ENCODE results near the gene CD53. TPM values are rescaled to one million over a fixed set of nuclear protein-coding genes. Genes with fewer than 3 reads are reported as not detected.

The CD53 gene
- total and polyA plus RNA-seq, 9 of the 15 experiments (the other 6 are each of a cell fraction or from before 2014, with no cell fraction given) = 63.5 to 220 (median 131) TPM

DNA sequence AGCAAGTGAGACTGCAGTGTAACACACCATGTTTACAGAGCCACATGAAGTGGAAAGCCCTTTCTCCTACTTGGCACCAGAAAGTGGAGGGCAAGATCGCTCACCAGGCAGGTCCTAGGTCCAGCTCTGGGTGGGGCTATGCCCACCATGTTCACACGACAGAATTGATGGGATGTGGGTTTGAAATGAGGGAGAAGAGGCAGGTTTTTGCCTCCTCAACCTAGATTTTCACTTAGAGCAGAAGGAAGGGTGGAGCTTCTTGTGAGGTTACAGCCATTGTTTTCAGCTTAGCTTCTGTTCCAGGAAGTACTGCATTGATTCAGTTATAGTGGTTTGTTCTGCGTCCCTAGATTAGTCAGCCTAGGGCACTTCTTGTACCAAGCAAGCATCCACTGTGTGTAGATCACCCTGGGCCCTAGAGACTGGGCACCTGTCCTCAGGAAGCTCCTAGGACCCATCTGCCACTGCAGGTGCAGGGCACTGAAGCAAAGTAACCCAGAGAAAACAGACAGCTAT lies 2.3 kb downstream of the CD53 start (continued):
- no peak for TF ChIP-seq JUN (IDR thresholded peaks at IDR 0.05; ENCODE audit: borderline replicate concordance, low read depth, low read length)
- TF ChIP-seq JUN (CRISPR knock-in tag; IDR thresholded peaks at IDR 0.05; ENCODE audit: borderline replicate concordance) = no peak
- TF ChIP-seq DIDO1 (tag; IDR thresholded peaks at IDR 0.05; ENCODE audit: low read depth) = no peak
- no peak for TF ChIP-seq NR4A1 (CRISPR knock-in tag; IDR thresholded peaks at IDR 0.05)
- no peak for TF ChIP-seq NR4A1 (tag; IDR thresholded peaks at IDR 0.05)
- TF ChIP-seq PHF21A (IDR thresholded peaks at IDR 0.05; ENCODE audit: borderline replicate concordance, low read depth) = no peak
- no peak for TF ChIP-seq MCM3 (IDR thresholded peaks at IDR 0.05)
- TF ChIP-seq SNRNP70 (optimal IDR thresholded peaks at IDR 0.05; ENCODE audit: low read depth, low read length) = no peak
- no peak for TF ChIP-seq SMAD3 (CRISPR knock-in tag; conservative IDR thresholded peaks at IDR 0.05)
- TF ChIP-seq ZNF121 (CRISPR knock-in tag; conservative IDR thresholded peaks at IDR 0.05) = no peak
- no peak for TF ChIP-seq MED1 (CRISPR knock-in tag; IDR thresholded peaks at IDR 0.05; ENCODE audit: borderline replicate concordance)
- no peak for TF ChIP-seq BRCA1 (IDR thresholded peaks at IDR 0.05)
- no peak for TF ChIP-seq BRCA1 (CRISPR knock-in tag; IDR thresholded peaks at IDR 0.05)
- TF ChIP-seq, protein P1, sequence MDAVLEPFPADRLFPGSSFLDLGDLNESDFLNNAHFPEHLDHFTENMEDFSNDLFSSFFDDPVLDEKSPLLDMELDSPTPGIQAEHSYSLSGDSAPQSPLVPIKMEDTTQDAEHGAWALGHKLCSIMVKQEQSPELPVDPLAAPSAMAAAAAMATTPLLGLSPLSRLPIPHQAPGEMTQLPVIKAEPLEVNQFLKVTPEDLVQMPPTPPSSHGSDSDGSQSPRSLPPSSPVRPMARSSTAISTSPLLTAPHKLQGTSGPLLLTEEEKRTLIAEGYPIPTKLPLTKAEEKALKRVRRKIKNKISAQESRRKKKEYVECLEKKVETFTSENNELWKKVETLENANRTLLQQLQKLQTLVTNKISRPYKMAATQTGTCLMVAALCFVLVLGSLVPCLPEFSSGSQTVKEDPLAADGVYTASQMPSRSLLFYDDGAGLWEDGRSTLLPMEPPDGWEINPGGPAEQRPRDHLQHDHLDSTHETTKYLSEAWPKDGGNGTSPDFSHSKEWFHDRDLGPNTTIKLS (IDR thresholded peaks at IDR 0.05; ENCODE audit: borderline replicate concordance, low read depth) = no peak
- TF ChIP-seq ERF (CRISPR knock-in tag; IDR thresholded peaks at IDR 0.05) = peak; percentile 83; the same call in 1 of the 2 replicates
- TF ChIP-seq, protein P2, sequence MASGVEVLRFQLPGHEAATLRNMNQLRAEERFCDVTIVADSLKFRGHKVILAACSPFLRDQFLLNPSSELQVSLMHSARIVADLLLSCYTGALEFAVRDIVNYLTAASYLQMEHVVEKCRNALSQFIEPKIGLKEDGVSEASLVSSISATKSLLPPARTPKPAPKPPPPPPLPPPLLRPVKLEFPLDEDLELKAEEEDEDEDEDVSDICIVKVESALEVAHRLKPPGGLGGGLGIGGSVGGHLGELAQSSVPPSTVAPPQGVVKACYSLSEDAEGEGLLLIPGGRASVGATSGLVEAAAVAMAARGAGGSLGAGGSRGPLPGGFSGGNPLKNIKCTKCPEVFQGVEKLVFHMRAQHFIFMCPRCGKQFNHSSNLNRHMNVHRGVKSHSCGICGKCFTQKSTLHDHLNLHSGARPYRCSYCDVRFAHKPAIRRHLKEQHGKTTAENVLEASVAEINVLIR (CRISPR knock-in tag; IDR thresholded peaks at IDR 0.05) = 0 out of 2 replicates have a peak, but pooled peaks have one; percentile 11
- no peak for TF ChIP-seq POLR2B (IDR thresholded peaks at IDR 0.05; ENCODE audit: low read depth, partially characterized antibody)
- TF ChIP-seq BDP1 (IDR thresholded peaks at IDR 0.05; ENCODE audit: insufficient read depth, insufficient read length) = no peak
- TF ChIP-seq, protein P3, sequence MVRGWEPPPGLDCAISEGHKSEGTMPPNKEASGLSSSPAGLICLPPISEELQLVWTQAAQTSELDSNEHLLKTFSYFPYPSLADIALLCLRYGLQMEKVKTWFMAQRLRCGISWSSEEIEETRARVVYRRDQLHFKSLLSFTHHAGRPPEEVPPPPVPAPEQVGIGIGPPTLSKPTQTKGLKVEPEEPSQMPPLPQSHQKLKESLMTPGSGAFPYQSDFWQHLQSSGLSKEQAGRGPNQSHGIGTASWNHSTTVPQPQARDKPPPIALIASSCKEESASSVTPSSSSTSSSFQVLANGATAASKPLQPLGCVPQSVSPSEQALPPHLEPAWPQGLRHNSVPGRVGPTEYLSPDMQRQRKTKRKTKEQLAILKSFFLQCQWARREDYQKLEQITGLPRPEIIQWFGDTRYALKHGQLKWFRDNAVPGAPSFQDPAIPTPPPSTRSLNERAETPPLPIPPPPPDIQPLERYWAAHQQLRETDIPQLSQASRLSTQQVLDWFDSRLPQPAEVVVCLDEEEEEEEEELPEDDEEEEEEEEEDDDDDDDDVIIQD (CRISPR knock-in tag; IDR thresholded peaks at IDR 0.05) = 0 out of 2 replicates have a peak, but pooled peaks have one; percentile 48
- no peak for TF ChIP-seq ZNF785 (CRISPR knock-in tag; IDR thresholded peaks at IDR 0.05)
- TF ChIP-seq RCOR1 (IDR thresholded peaks at IDR 0.05; ENCODE audit: borderline replicate concordance in 1 of 2, low read depth in 2 of 2, low read length in 2 of 2) = peak in 1 of 2 experiments; percentile 49; a peak in 1 of 4 replicates
- TF ChIP-seq ZNF778 (CRISPR knock-in tag; IDR thresholded peaks at IDR 0.05) = peak; percentile 87; the same call in 1 of the 2 replicates
- TF ChIP-seq CTBP1 (IDR thresholded peaks at IDR 0.05; ENCODE audit: borderline replicate concordance) = peak; percentile 37; the same call in 1 of the 2 replicates
- no peak for TF ChIP-seq SPI1 (IDR thresholded peaks at IDR 0.05; ENCODE audit: borderline replicate concordance, low read depth, low read length)
- no peak for TF ChIP-seq RAD21 (CRISPR knock-in tag; conservative IDR thresholded peaks at IDR 0.05 in 1 of 2, IDR thresholded peaks at IDR 0.05 in 1 of 2)
- no peak for TF ChIP-seq ZNF253 (CRISPR knock-in tag; conservative IDR thresholded peaks at IDR 0.05)

Measured in K562 (cell line).